GM18520 (cell line): ENCODE data around the gene ADIPOR2.
A peak's percentile ranks its signal among the peaks of the same experiment; 100 is the strongest.

ENCODE experiments used
- ATAC-seq: cut with Tn5 transposase; IDR thresholded peaks from one replicate; pipeline ENCODE4 v1.9.1; 2021; ENCODE audit not compliant: unreplicated experiment

ADIPOR2 gene

GRCh38 chr12:1690578-1691122 is at the start of gene ADIPOR2:
ADIPOR2 (plus strand) TSS chr12:1691070; CDS start chr12:1754344, 63,274 bp downstream.
- ATAC-seq, result peak; percentile 94

GRCh38 chr12:1642513-1642912 is 48.4 kb upstream of the ADIPOR2 start:
- ATAC-seq, result no peak

GRCh38 chr12:1643043-1643442 is 47.8 kb upstream of the ADIPOR2 start:
- no peak for ATAC-seq

GRCh38 chr12:1643905-1644533 is 46.9 kb upstream of the ADIPOR2 start:
- ATAC-seq, result no peak

GRCh38 chr12:1644534-1645438 is 46.1 kb upstream of the ADIPOR2 start:
- no peak for ATAC-seq

- ATAC-seq, result no peak
These were observed 45.1 kb upstream of the ADIPOR2 start for GRCh38 chr12:1645819-1646218.

- ATAC-seq, result no peak
These were observed 44.1 kb upstream of the ADIPOR2 start for GRCh38 chr12:1646569-1647284.

GRCh38 chr12:1647285-1647669 is 43.6 kb upstream of the ADIPOR2 start:
- ATAC-seq, result no peak

- ATAC-seq, result no peak
These were observed 40.5 kb upstream of the ADIPOR2 start for GRCh38 chr12:1650260-1650977.

GRCh38 chr12:1650978-1651361 is 39.9 kb upstream of the ADIPOR2 start:
- no peak for ATAC-seq

GRCh38 chr12:1651946-1652345 is 38.9 kb upstream of the ADIPOR2 start:
- ATAC-seq, result no peak

- ATAC-seq, result no peak
These were observed 35.6 kb upstream of the ADIPOR2 start for GRCh38 chr12:1655225-1655788.

- no peak for ATAC-seq
These were observed 34.0 kb upstream of the ADIPOR2 start for GRCh38 chr12:1656902-1657301.

- no peak for ATAC-seq
These were observed 33.2 kb upstream of the ADIPOR2 start for GRCh38 chr12:1657688-1658087.

GRCh38 chr12:1660304-1661187 is 30.3 kb upstream of the ADIPOR2 start:
- ATAC-seq, result no peak

GRCh38 chr12:1661553-1662335 is 29.1 kb upstream of the ADIPOR2 start:
- ATAC-seq, result peak; percentile 71

GRCh38 chr12:1662761-1663439 is 28.0 kb upstream of the ADIPOR2 start:
- no peak for ATAC-seq
